ENCODE measurements around the gene RAD51B.

Gene RAD51B

GRCh38 chr14:68576031-68576430, 756.5 kb downstream of the RAD51B start:
- no peak for DNase-seq (ENCODE audit: low spot score)

- DNase-seq (ENCODE audit: low spot score) = no peak
Measured at GRCh38 chr14:68576496-68577244, 757.1 kb downstream of the RAD51B start.

GRCh38 chr14:68577802-68578541, 758.4 kb downstream of the RAD51B start:
- peak; percentile 64 for DNase-seq (ENCODE audit: low spot score)

GRCh38 chr14:68578597-68578996, 759.0 kb downstream of the RAD51B start:
- no peak for DNase-seq (ENCODE audit: low spot score)

GRCh38 chr14:68580096-68580645, 760.6 kb downstream of the RAD51B start:
- DNase-seq (ENCODE audit: low spot score) = no peak

- no peak for DNase-seq (ENCODE audit: low spot score)
Measured at GRCh38 chr14:68580671-68581070, 761.1 kb downstream of the RAD51B start.

- no peak for DNase-seq (ENCODE audit: low spot score)
Measured at GRCh38 chr14:68583548-68584280, 764.1 kb downstream of the RAD51B start.

- DNase-seq (ENCODE audit: low spot score) = no peak
Measured at GRCh38 chr14:68584786-68585185, 765.2 kb downstream of the RAD51B start.

GRCh38 chr14:68585690-68586089, 766.1 kb downstream of the RAD51B start:
- no peak for DNase-seq (ENCODE audit: low spot score)

GRCh38 chr14:68586896-68587751, 767.5 kb downstream of the RAD51B start:
- no peak for DNase-seq (ENCODE audit: low spot score)

GRCh38 chr14:68587931-68588330, 768.4 kb downstream of the RAD51B start:
- no peak for DNase-seq (ENCODE audit: low spot score)

- DNase-seq (ENCODE audit: low spot score) = no peak
Measured at GRCh38 chr14:68589447-68590200, 770.0 kb downstream of the RAD51B start.

- DNase-seq (ENCODE audit: low spot score) = no peak
Measured at GRCh38 chr14:68590201-68590522, 770.6 kb downstream of the RAD51B start.

- no peak for DNase-seq (ENCODE audit: low spot score)
Measured at GRCh38 chr14:68591786-68592185, 772.2 kb downstream of the RAD51B start.

GRCh38 chr14:68592948-68593556, 773.5 kb downstream of the RAD51B start:
- no peak for DNase-seq (ENCODE audit: low spot score)

GRCh38 chr14:68593806-68594536, 774.4 kb downstream of the RAD51B start:
- DNase-seq (ENCODE audit: low spot score) = no peak

- DNase-seq (ENCODE audit: low spot score) = no peak
Measured at GRCh38 chr14:68594737-68595380, 775.3 kb downstream of the RAD51B start.

GRCh38 chr14:68596211-68596610, 776.6 kb downstream of the RAD51B start:
- no peak for DNase-seq (ENCODE audit: low spot score)

- no peak for DNase-seq (ENCODE audit: low spot score)
Measured at GRCh38 chr14:68596701-68597100, 777.1 kb downstream of the RAD51B start.
